CD4-positive, alpha-beta T cell treated with Interleukin-6 at 100 ng/mL for 8 hours (primary cell): ENCODE measurements around the gene ERCC1.

Experiments used
- DNase-seq: peaks from one replicate; pipeline ENCODE4 v3.0.0-alpha.2; 2020; ENCODE audit warnings: mixed read lengths, low spot score

ERCC1 gene

GRCh38 chr19:45364696-45365095 is 59.0 kb downstream of the ERCC1 start:
- no peak for DNase-seq

GRCh38 chr19:45363861-45364459 is 59.8 kb downstream of the ERCC1 start:
- no peak for DNase-seq

- DNase-seq, result no peak
Observed at GRCh38 chr19:45362291-45362690, 61.4 kb downstream of the ERCC1 start.

GRCh38 chr19:45361608-45362007 is 62.1 kb downstream of the ERCC1 start:
- DNase-seq, result no peak

- no peak for DNase-seq
Observed at GRCh38 chr19:45358213-45358792, 65.4 kb downstream of the ERCC1 start.

- DNase-seq, result no peak
Observed at GRCh38 chr19:45357445-45357783, 66.3 kb downstream of the ERCC1 start.
